IPS DF 6.9 (cell line): Measurements from ENCODE around the gene CSNK1G3.

Experiments used
- DNase-seq: peaks from one replicate; pipeline ENCODE4 v3.0.0-alpha.2; 2013; ENCODE audit warnings: low read depth, low spot score
- H3K27ac ChIP-seq: one replicate; pipeline ENCODE4 v1.5.1; 2013; ENCODE audit warnings: low read length, control low read depth
- H3K27me3 ChIP-seq: 2 replicates; pipeline ENCODE4 v1.6.1; 2013; ENCODE audit warnings: mild to moderate bottlenecking, low read length; ENCODE audit not compliant: control insufficient read depth, insufficient read depth
- H3K36me3 ChIP-seq: 2 replicates; pipeline ENCODE4 v1.6.1; 2013; ENCODE audit warnings: low read length; ENCODE audit not compliant: control insufficient read depth, insufficient read depth
- H3K4me1 ChIP-seq: 2 replicates; pipeline ENCODE4 v1.6.1; 2013; ENCODE audit warnings: low read length; ENCODE audit not compliant: control insufficient read depth, insufficient read depth
- H3K4me3 ChIP-seq: 2 replicates; pipeline ENCODE4 v1.5.1; 2013; ENCODE audit warnings: mild to moderate bottlenecking, low read length
- H3K9me3 ChIP-seq: 2 replicates; pipeline ENCODE4 v1.6.1; 2013; ENCODE audit warnings: low read length, inconsistent platforms; ENCODE audit not compliant: control insufficient read depth, insufficient read depth
- WGBS: extraction: QIAGEN DNeasy Blood & Tissue Kit; methylation state at CpG from one replicate; pipeline ENCODE4 v1.1.7; 2013; ENCODE audit warnings: mixed read lengths, missing lambda C conversion rate; ENCODE audit not compliant: insufficient read length, insufficient coverage; 5-methylcytosine and 5-hydroxymethylcytosine counted together

The CSNK1G3 gene

DNA sequence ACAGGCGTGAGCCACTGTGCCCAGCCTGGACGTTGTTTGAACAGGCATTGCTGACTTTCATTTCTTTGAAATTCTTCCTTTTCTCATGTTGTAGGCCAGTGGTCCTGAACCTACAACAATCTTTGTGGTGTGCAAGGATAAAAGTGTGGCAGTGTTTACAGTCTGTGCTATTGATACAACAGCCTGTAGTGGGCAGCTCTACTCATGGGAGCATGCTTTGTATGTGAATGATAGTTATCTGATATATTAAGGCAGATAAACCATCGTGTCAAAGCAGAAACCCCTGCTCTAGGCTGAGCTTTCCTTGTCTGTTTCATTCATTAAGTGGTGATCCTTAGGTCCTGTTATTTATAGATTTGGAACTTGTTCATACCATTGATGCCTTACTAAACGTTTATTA lies 42.6 kb downstream of the CSNK1G3 start:
- H3K36me3 ChIP-seq: no peaks in the 10 kb centered on the region

DNA sequence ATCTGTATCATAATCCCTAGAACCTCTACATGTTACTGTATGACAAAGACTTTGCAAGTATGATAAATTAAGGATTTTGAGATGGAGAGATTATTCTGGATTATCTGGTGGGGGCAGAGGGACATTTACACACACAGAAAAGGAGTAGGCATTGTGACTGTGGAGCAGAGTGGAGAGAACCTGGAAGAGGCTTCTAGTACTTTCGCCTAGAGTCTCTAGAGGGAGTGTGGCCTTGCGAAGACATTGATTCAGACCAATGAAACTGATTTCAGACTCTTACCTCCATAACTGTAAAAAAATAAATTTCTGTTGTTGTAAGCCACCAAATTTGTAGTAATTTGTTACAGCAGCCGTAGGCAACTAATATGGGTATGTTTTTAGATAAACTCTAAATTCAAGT lies 45.9 kb downstream of the CSNK1G3 start:
- H3K36me3 ChIP-seq: no peaks in the 10 kb centered on the region
- no peak for DNase-seq
- no peaks in the 10 kb centered on the region for H3K27me3 ChIP-seq
- no peak overlapping the region for H3K27ac ChIP-seq
- H3K4me1 ChIP-seq: 0 out of 2 replicates have a peak, but pooled peaks cover 1% of the 10 kb centered on the region
- WGBS: no CpG with 5 or more reads among the region's 3 CpGs
- no peak overlapping the region for H3K4me3 ChIP-seq
- no peaks in the 10 kb centered on the region for H3K9me3 ChIP-seq

More for the DNA sequence above, 42.6 kb downstream of the CSNK1G3 start:
- Histone ChIP-seq H3K27me3 (no peaks in the 10 kb centered on the region), H3K9me3 (no peaks in the 10 kb centered on the region), H3K4me1 (0 out of 2 replicates have a peak, but pooled peaks cover 1% of the 10 kb centered on the region), H3K27ac (no peak overlapping the region), H3K4me3 (no peak overlapping the region)
- no peak for DNase-seq
- WGBS: no CpG with 5 or more reads among the region's 4 CpGs

DNA sequence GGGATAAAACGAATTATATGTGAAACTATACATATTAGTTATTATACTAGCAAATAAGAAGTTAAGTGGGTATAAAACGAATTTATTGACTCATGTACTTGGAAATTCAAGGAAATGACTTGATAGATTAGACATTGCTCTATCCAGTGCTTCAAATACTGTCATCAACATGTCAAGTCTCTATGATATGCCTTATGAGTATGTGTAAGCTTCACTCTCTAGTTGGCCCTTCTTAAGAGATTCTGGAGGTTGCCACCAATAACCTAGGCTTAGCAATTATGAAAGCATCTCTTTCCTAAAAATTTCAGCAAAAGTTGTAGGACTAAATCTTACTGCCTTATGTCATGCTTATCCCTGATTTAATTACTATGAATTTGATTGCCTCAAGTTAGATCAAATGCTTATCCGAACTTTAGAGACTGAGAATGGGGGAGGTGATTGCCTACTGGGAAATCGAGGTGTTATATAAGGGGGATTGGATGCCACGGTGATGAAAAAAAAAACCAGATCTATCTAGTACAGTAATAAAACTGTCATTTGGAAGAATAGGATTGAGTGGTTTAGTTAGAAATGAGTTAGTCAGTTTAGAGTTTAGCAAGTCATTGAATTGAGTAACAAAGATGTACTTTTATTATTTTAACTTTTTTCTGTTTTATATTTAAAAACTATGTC lies 46.9 kb downstream of the CSNK1G3 start:
- no peaks in the 10 kb centered on the region for H3K9me3 ChIP-seq
- DNase-seq: no peak
- WGBS: 100% methylated on average over 2 of the region's 5 CpGs
- no peaks in the 10 kb centered on the region for H3K36me3 ChIP-seq
- no peak overlapping the region for H3K4me3 ChIP-seq
- 0 out of 2 replicates have a peak, but pooled peaks cover 1% of the 10 kb centered on the region for H3K4me1 ChIP-seq
- no peaks in the 10 kb centered on the region for H3K27me3 ChIP-seq
- H3K27ac ChIP-seq: no peak overlapping the region

DNA sequence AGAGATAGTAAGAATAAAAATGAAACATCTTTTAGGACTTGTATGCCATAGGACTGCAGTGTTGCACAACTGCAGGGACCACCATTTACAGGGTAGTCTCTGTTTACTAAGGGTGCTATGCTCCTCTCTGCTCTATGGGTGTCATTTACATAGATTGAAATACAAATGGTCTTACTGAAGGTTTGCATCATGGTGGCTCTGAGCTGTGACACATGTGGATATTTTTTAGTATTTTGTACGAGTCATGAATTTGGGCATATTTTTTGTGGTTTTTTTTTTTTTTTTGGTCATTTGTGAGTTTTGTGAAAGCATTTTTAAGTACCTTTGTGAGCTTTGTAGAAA lies 47.4 kb downstream of the CSNK1G3 start:
- H3K36me3 ChIP-seq: no peaks in the 10 kb centered on the region
- DNase-seq: no peak
- H3K27ac ChIP-seq: no peak overlapping the region
- H3K4me1 ChIP-seq: 0 out of 2 replicates have a peak, but pooled peaks cover 1% of the 10 kb centered on the region
- no CpG with 5 or more reads among the region's 1 CpG for WGBS
- no peaks in the 10 kb centered on the region for H3K9me3 ChIP-seq
- no peaks in the 10 kb centered on the region for H3K27me3 ChIP-seq
- no peak overlapping the region for H3K4me3 ChIP-seq

DNA sequence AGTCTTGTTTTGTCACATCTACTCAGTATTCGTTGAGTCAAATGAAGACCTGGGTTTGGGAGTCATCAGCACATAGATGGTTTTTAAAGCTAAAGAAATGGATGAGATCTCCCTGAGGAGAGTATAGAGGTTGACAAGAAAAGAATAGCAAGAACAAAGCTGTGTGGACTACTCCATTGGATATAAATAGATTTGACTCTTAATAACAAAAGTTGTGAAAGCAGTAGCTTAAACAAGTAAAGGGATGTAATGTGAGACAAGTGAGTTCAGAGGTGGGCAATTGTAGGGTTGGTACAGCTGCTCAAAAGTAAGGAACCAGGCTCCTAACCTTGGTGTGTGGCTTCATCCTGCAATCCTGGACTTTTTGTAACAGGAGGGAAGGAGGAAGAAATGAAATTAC lies 49.3 kb downstream of the CSNK1G3 start:
- 0 out of 2 replicates have a peak, but pooled peaks cover 1% of the 10 kb centered on the region for H3K4me1 ChIP-seq
- no peak overlapping the region for H3K4me3 ChIP-seq
- no peaks in the 10 kb centered on the region for H3K36me3 ChIP-seq
- WGBS: no CpG with 5 or more reads among the region's 1 CpG
- no peak for DNase-seq
- no peak overlapping the region for H3K27ac ChIP-seq
- no peaks in the 10 kb centered on the region for H3K27me3 ChIP-seq
- no peaks in the 10 kb centered on the region for H3K9me3 ChIP-seq

DNA sequence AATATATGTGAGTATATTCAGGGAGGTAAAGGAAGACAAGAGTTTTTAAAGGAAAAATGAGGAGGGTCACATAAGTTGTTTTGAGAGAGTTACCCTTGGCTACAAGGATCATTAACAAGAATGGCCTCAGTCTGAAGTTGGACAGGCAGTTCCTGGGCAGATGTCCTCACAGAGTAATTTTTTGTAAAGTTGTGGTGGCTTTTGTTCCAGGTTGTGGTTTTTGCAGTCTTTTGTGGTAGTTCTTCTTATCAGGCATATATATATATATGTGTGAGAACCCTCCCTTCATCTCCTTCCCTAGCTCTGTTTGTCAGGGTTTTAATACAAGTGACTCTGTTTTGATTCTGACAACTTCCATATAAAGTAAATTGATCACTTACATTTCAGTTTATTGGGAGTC lies 60.0 kb downstream of the CSNK1G3 start:
- H3K27ac ChIP-seq: no peak overlapping the region
- H3K36me3 ChIP-seq: no peaks in the 10 kb centered on the region
- H3K4me3 ChIP-seq: no peak overlapping the region
- H3K4me1 ChIP-seq: no peaks in the 10 kb centered on the region
- DNase-seq: no peak
- no peaks in the 10 kb centered on the region for H3K27me3 ChIP-seq
- no peaks in the 10 kb centered on the region for H3K9me3 ChIP-seq

DNA sequence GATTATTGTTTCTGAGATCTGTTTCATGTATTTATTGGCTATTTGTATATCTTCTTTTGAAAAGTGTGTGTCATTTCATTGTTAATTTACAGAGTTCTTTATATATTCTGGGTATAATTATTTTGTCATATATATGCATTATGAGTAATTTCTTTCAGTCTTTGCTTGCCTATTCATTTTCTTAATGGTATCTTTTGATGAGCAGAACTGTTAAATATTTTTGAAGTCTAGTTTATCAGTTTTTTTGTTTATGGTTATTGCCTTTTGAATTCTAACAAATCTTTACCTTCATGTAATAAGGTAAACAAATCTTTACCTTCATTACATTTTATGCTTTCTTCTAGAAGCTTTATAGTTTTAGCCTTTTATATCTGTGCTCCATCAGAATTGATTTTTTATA lies 66.4 kb downstream of the CSNK1G3 start:
- H3K36me3 ChIP-seq: no peaks in the 10 kb centered on the region
- H3K27me3 ChIP-seq: no peaks in the 10 kb centered on the region
- no peaks in the 10 kb centered on the region for H3K9me3 ChIP-seq
- no peak overlapping the region for H3K27ac ChIP-seq
- H3K4me3 ChIP-seq: no peak overlapping the region
- no peaks in the 10 kb centered on the region for H3K4me1 ChIP-seq
- DNase-seq: no peak

DNA sequence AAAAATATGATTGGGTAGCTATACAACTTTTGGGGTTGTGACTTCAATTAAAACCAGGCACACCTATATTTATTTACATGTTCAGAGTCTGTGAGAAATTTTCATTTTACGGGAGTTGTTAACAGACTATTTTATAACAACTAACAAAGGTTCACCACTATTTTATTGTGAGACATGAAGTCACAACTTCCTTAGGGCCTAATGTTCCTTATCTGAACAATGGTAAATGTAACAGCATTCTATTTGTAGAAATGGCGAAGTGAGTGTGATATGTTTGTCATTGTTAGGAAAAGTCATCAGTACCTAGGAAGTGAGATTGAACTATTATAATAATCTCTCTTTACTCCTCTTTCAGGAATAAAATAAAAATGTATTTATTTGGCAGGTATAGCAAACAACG lies 67.4 kb downstream of the CSNK1G3 start:
- Histone ChIP-seq H3K27me3 (no peaks in the 10 kb centered on the region), H3K4me3 (no peak overlapping the region), H3K9me3 (no peaks in the 10 kb centered on the region), H3K36me3 (no peaks in the 10 kb centered on the region), H3K4me1 (no peaks in the 10 kb centered on the region), H3K27ac (no peak overlapping the region)
- no CpG with 5 or more reads among the region's 3 CpGs for WGBS
- DNase-seq: no peak

DNA sequence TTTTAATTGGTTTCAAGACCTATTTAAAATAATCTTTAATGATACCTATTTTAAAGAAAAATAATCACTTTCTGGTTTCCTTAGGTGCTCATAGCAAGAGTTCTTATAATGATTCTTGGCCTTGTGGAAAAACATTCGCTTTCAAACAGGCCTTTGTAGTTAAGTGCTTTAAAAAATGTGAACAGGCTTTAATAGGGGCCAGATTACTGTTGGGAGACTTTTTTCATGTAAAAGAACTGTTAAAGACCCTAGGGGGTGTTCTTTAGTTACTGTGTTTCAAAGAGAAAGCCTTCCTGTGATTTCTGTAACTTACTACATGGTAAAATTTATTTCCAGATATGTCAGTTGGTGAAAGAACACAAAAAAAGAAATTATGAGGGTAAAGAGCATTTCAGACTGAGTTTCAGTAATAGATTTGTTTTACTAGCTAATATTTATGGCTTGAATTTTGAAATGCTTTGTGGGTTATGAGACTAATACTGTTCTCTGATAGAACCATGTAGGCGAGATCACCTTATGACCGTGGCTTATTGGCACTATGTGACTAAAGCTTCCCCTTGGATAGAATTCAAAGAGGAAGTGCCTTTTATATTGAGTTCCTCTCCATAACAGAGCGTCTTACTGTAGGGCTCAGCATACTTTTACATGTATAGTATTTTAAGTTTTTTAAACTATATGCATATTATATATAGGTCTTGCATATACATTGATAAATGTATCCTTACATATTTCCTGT lies 70.7 kb downstream of the CSNK1G3 start:
- no peak overlapping the region for H3K4me3 ChIP-seq
- H3K36me3 ChIP-seq: no peaks in the 10 kb centered on the region
- H3K9me3 ChIP-seq: no peaks in the 10 kb centered on the region
- no peaks in the 10 kb centered on the region for H3K4me1 ChIP-seq
- no CpG with 5 or more reads among the region's 4 CpGs for WGBS
- DNase-seq: no peak
- no peak overlapping the region for H3K27ac ChIP-seq
- no peaks in the 10 kb centered on the region for H3K27me3 ChIP-seq

DNA sequence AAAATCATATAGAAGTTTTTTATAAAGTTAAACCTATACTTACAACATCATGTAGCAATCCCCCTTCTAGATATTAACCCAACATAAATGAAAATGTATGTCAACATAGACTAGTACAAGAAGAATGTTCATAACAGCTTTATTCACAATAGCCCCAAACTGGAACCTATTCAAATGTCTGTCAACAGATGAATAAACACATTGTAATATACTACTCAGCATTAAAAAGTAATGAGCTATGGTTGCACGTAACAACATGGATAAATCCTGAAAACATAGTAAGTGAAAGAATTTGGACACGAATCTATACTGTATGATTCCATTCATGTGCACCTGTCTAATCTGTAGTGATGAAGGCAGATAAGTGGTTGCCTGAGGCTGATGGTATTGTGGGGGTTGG lies 73.9 kb downstream of the CSNK1G3 start:
- Histone ChIP-seq H3K27ac (no peak overlapping the region), H3K4me3 (no peak overlapping the region), H3K36me3 (no peaks in the 10 kb centered on the region), H3K4me1 (no peaks in the 10 kb centered on the region), H3K27me3 (no peaks in the 10 kb centered on the region), H3K9me3 (no peaks in the 10 kb centered on the region)
- no CpG with 5 or more reads among the region's 2 CpGs for WGBS
- DNase-seq: no peak

DNA sequence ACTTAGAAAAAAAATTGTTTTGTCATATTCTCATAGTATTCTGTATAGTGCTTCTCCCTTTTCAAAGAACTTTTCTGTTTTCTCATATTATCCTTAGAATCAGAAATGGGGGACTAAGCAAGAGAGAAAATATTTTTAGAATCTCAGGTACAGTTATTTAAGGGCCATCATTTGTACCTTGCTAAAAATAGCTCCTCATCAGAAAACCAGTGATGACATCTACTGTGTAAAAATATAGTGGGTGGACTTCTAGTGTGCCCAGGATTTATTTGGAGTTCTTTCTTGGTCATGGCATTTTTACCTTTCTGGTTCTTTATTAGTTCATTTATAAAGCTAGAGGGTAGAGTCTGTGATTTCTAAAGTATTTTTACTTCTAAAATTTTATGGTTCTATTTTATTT lies 82.5 kb downstream of the CSNK1G3 start:
- no peak overlapping the region for H3K4me3 ChIP-seq
- no peaks in the 10 kb centered on the region for H3K27me3 ChIP-seq
- H3K9me3 ChIP-seq: no peaks in the 10 kb centered on the region
- no peak overlapping the region for H3K27ac ChIP-seq
- no peak for DNase-seq
- H3K36me3 ChIP-seq: no peaks in the 10 kb centered on the region
- H3K4me1 ChIP-seq: no peaks in the 10 kb centered on the region
